Right lobe of liver (tissue), 4 donors: ENCODE data around the gene DYNC1LI1.

Experiments used
- CTCF ChIP-seq, 4 donors: fragments of 200-600 bp in 3 of 4; fragments of 450-650 bp in 1 of 4; IDR thresholded peaks; one replicate each; pipeline versions ENCODE4 v1.5.1 to v1.8.0; 2016 to 2022; ENCODE audit warnings: antibody characterized with exemption in 4 of 4, mild to moderate bottlenecking in 2 of 4
- POLR2A ChIP-seq: fragments of 450-650 bp; IDR thresholded peaks from one replicate; pipeline ENCODE4 v1.6.1; 2017; ENCODE audit warnings: antibody characterized with exemption, mild to moderate bottlenecking
- donor health status: DM: no; HTN: no; CAD: no.
- donor health status: DM: no; HTN: no; CAD: no.
- donor health status: DM: no; HTN: yes; CAD: no.

GRCh38 chr3:32540899-32541298, 29.8 kb downstream of the DYNC1LI1 start:
- TF ChIP-seq CTCF (IDR thresholded peaks at IDR 0.05) (no peak), POLR2A (no peak)
